BLaER1 treated with 17β-estradiol and CSF1 and Interleukin-3, amounts not matched to agents 10 nM and 100 nM (cell line): ENCODE results near the gene KIAA2012.

ENCODE experiments used
- H3K27ac ChIP-seq, 11 experiments: shearing (Covaris generic); formaldehyde crosslinking; 2 replicates each; pipeline ENCODE4 v1.8.1; 2022
- H3K27me3 ChIP-seq, 11 experiments: shearing (Covaris generic); formaldehyde crosslinking; 2 replicates each; pipeline ENCODE4 v1.8.1; 2022
- H3K36me3 ChIP-seq, 11 experiments: shearing (Covaris generic); formaldehyde crosslinking; 2 replicates each; pipeline ENCODE4 v1.8.1; 2022
- H3K4me1 ChIP-seq, 10 experiments: shearing (Covaris generic); formaldehyde crosslinking; 2 replicates each; pipeline ENCODE4 v1.8.1; 2022
- H3K4me2 ChIP-seq, 11 experiments: shearing (Covaris generic); formaldehyde crosslinking; 2 replicates each; pipeline ENCODE4 v1.8.1; 2022
- H3K4me3 ChIP-seq, 10 experiments: shearing (Covaris generic); formaldehyde crosslinking; 2 replicates each; pipeline ENCODE4 v1.8.1; 2022
- H3K9ac ChIP-seq, 11 experiments: shearing (Covaris generic); formaldehyde crosslinking; 2 replicates each; pipeline ENCODE4 v1.8.1; 2022
- H3K9me3 ChIP-seq, 11 experiments: shearing (Covaris generic); formaldehyde crosslinking; replicated peaks in 1 of 11; 2 replicates each; pipeline ENCODE4 v1.8.1; 2022
- H4K20me1 ChIP-seq, 11 experiments: shearing (Covaris generic); formaldehyde crosslinking; 2 replicates each; pipeline ENCODE4 v1.8.1; 2022
- Cebpa-rat ChIP-seq, 11 experiments: shearing (Covaris generic); IDR thresholded peaks; 2 replicates each; pipeline ENCODE4 v1.8.1; 2022

Gene KIAA2012

DNA sequence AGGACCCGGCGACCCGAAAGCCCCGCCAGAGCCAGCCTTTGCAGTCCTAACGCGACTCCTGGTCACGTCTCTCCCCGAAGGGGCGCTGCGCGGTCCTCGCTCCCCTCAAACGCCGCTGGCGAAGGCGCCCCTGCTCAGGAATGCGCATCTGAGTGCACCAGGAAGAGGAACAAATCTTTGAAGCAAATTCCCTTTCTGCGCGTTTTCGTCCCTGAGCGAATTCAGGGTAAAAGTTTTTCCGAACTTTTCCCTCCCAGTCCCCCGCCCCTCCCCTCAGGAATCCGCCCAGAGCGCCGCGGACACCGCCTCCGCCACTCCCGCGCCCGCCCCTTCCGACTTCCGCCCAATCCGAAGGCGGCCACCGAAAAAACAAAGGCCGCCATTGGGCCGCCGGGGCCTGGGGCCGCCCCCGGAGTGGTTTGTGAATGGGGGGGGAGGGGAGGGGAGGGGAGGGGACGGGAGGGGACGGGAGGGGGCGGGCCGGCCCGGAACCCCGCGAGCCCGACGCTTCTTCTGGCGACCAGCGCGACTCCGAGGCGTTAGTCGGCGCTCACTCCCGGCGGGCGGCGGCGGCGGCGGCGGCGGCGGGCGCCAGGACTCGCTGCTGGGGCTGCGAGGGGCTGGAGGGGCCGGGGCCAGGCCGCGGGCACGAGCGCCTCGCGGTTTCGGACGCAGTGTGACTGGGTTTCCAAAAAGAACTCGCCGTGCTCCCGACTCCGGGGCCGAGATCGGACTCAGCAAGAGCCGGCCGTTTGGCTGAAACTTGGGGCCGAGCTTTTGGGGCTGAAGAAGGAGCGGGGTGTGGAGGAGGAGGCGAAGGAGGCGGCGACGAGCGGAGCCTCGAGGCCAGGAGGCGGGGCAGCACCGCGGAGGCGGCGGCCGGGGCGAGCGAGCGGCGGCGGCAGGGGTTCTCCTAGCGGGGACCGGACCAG is 39.5 kb upstream of the KIAA2012 start, which contains the start of gene FZD7:
FZD7 (plus strand) TSS at position 539 of the 932 bp plus-strand sequence. CDS start 793 bp downstream, outside the sequence.
- Histone ChIP-seq H3K9ac (peak within 1 kb of the TSS; percentile 72 to 85 (median 84)), H3K4me3 (peak within 1 kb of the TSS; percentile 73 to 94 (median 79)), H3K9me3 (no peaks in the 10 kb centered on the region), H3K27me3 (peaks cover 35 to 69% (median 62%) of the 10 kb centered on the region in 11 experiments), H4K20me1 (peaks cover 10 to 28% (median 18%) of the 10 kb centered on the region in 11 experiments; a peak in 17 of 22 replicates), H3K27ac (peak within 1 kb of the TSS; percentile 58 to 84 (median 68)), H3K4me2 (peak within 1 kb of the TSS; percentile 94 to 100 (median 99)), H3K4me1 (peaks cover 11 to 37% (median 22%) of the 10 kb centered on the region in 10 experiments), H3K36me3 (no peaks in the 10 kb centered on the region)
- no peak for TF ChIP-seq Cebpa-rat (IDR thresholded peaks at IDR 0.05)

DNA sequence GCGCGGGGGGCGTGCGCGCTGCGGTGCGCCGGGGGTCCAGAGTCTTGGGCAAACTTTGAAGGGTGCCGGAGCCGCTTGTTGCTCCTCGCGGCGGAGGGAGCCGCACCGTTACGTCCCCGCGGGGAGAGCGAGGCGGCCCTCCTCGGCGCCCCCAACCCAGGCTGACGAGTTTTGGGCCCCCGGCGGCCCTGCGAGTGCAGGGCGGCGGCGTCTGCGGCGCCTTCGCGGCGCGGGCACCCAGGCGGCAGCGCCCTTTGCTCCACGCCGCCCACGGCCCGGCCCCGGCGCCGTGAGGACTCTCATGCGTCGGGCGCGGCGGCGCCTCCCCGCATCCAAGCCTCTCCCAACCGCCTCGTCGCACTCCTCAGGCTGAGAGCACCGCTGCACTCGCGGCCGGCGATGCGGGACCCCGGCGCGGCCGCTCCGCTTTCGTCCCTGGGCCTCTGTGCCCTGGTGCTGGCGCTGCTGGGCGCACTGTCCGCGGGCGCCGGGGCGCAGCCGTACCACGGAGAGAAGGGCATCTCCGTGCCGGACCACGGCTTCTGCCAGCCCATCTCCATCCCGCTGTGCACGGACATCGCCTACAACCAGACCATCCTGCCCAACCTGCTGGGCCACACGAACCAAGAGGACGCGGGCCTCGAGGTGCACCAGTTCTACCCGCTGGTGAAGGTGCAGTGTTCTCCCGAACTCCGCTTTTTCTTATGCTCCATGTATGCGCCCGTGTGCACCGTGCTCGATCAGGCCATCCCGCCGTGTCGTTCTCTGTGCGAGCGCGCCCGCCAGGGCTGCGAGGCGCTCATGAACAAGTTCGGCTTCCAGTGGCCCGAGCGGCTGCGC is 38.6 kb upstream of the KIAA2012 start:
- peak overlapping the region; percentile 58 to 84 (median 68) for H3K27ac ChIP-seq
- peak overlapping the region; percentile 94 to 100 (median 99) for H3K4me2 ChIP-seq
- H3K27me3 ChIP-seq: peaks cover 35 to 69% (median 62%) of the 10 kb centered on the region in 11 experiments
- no peak for TF ChIP-seq Cebpa-rat (IDR thresholded peaks at IDR 0.05)
- H4K20me1 ChIP-seq: peaks cover 10 to 28% (median 18%) of the 10 kb centered on the region in 11 experiments; a peak in 17 of 22 replicates
- H3K4me3 ChIP-seq: peak overlapping the region; percentile 73 to 94 (median 78)
- H3K4me1 ChIP-seq: peaks cover 11 to 42% (median 26%) of the 10 kb centered on the region in 10 experiments
- peak overlapping the region; percentile 72 to 85 (median 84) for H3K9ac ChIP-seq
- H3K36me3 ChIP-seq: no peaks in the 10 kb centered on the region
- no peaks in the 10 kb centered on the region for H3K9me3 ChIP-seq

DNA sequence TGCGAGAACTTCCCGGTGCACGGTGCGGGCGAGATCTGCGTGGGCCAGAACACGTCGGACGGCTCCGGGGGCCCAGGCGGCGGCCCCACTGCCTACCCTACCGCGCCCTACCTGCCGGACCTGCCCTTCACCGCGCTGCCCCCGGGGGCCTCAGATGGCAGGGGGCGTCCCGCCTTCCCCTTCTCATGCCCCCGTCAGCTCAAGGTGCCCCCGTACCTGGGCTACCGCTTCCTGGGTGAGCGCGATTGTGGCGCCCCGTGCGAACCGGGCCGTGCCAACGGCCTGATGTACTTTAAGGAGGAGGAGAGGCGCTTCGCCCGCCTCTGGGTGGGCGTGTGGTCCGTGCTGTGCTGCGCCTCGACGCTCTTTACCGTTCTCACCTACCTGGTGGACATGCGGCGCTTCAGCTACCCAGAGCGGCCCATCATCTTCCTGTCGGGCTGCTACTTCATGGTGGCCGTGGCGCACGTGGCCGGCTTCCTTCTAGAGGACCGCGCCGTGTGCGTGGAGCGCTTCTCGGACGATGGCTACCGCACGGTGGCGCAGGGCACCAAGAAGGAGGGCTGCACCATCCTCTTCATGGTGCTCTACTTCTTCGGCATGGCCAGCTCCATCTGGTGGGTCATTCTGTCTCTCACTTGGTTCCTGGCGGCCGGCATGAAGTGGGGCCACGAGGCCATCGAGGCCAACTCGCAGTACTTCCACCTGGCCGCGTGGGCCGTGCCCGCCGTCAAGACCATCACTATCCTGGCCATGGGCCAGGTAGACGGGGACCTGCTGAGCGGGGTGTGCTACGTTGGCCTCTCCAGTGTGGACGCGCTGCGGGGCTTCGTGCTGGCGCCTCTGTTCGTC is 37.7 kb upstream of the KIAA2012 start:
- H3K27ac ChIP-seq: no peak overlapping the region
- peaks cover 35 to 69% (median 62%) of the 10 kb centered on the region in 11 experiments for H3K27me3 ChIP-seq
- peaks cover 11 to 42% (median 26%) of the 10 kb centered on the region in 10 experiments for H3K4me1 ChIP-seq
- H3K36me3 ChIP-seq: no peaks in the 10 kb centered on the region
- peak overlapping the region; percentile 73 to 94 (median 78) for H3K4me3 ChIP-seq
- H3K4me2 ChIP-seq: peak overlapping the region; percentile 94 to 100 (median 99)
- peaks cover 10 to 28% (median 18%) of the 10 kb centered on the region in 11 experiments; a peak in 17 of 22 replicates for H4K20me1 ChIP-seq
- no peak for TF ChIP-seq Cebpa-rat (IDR thresholded peaks at IDR 0.05)
- peak overlapping the region; percentile 72 to 85 (median 84); a peak in 13 of 22 replicates for H3K9ac ChIP-seq
- H3K9me3 ChIP-seq: no peaks in the 10 kb centered on the region

DNA sequence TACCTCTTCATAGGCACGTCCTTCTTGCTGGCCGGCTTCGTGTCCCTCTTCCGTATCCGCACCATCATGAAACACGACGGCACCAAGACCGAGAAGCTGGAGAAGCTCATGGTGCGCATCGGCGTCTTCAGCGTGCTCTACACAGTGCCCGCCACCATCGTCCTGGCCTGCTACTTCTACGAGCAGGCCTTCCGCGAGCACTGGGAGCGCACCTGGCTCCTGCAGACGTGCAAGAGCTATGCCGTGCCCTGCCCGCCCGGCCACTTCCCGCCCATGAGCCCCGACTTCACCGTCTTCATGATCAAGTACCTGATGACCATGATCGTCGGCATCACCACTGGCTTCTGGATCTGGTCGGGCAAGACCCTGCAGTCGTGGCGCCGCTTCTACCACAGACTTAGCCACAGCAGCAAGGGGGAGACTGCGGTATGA is 37.1 kb upstream of the KIAA2012 start:
- H3K27me3 ChIP-seq: peaks cover 35 to 66% (median 61%) of the 10 kb centered on the region in 11 experiments
- H3K9me3 ChIP-seq: no peaks in the 10 kb centered on the region
- H3K4me2 ChIP-seq: peak overlapping the region in 5 of 11 experiments; percentile 94 to 100 (median 99); a peak in 10 of 22 replicates
- H3K4me1 ChIP-seq: peaks cover 11 to 42% (median 28%) of the 10 kb centered on the region in 10 experiments
- H3K36me3 ChIP-seq: no peaks in the 10 kb centered on the region
- H3K27ac ChIP-seq: no peak overlapping the region
- H4K20me1 ChIP-seq: peaks cover 10 to 28% (median 18%) of the 10 kb centered on the region in 11 experiments; a peak in 17 of 22 replicates
- no peak for TF ChIP-seq Cebpa-rat (IDR thresholded peaks at IDR 0.05)
- no peak overlapping the region for H3K4me3 ChIP-seq
- no peak overlapping the region for H3K9ac ChIP-seq

DNA sequence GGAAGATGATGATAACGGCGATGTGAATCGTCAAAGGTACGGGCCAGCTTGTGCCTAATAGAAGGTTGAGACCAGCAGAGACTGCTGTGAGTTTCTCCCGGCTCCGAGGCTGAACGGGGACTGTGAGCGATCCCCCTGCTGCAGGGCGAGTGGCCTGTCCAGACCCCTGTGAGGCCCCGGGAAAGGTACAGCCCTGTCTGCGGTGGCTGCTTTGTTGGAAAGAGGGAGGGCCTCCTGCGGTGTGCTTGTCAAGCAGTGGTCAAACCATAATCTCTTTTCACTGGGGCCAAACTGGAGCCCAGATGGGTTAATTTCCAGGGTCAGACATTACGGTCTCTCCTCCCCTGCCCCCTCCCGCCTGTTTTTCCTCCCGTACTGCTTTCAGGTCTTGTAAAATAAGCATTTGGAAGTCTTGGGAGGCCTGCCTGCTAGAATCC is 36.4 kb upstream of the KIAA2012 start:
- Histone ChIP-seq H3K4me3 (peak overlapping the region in 1 of 10 experiments; percentile 4; a peak in 1 of 20 replicates), H3K9ac (no peak overlapping the region)

DNA sequence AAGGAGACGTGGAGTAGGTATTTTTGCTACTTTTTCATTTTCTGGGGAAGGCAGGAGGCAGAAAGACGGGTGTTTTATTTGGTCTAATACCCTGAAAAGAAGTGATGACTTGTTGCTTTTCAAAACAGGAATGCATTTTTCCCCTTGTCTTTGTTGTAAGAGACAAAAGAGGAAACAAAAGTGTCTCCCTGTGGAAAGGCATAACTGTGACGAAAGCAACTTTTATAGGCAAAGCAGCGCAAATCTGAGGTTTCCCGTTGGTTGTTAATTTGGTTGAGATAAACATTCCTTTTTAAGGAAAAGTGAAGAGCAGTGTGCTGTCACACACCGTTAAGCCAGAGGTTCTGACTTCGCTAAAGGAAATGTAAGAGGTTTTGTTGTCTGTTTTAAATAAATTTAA is 36.0 kb upstream of the KIAA2012 start:
- no peak for TF ChIP-seq Cebpa-rat (IDR thresholded peaks at IDR 0.05)
- H3K27ac ChIP-seq: no peak overlapping the region
- H3K9ac ChIP-seq: no peak overlapping the region
- H3K9me3 ChIP-seq: no peaks in the 10 kb centered on the region
- no peaks in the 10 kb centered on the region for H3K36me3 ChIP-seq
- H3K27me3 ChIP-seq: peaks cover 27 to 54% (median 50%) of the 10 kb centered on the region in 11 experiments
- H3K4me1 ChIP-seq: peaks cover 11 to 40% (median 28%) of the 10 kb centered on the region in 10 experiments
- peak overlapping the region in 7 of 11 experiments; percentile 4 to 96 (median 30); a peak in 11 of 22 replicates for H3K4me2 ChIP-seq
- peaks cover 10 to 28% (median 18%) of the 10 kb centered on the region in 11 experiments; a peak in 17 of 22 replicates for H4K20me1 ChIP-seq
- peak overlapping the region in 1 of 10 experiments; percentile 4; a peak in 1 of 20 replicates for H3K4me3 ChIP-seq

More for the DNA sequence above, 36.4 kb upstream of the KIAA2012 start:
- Histone ChIP-seq H4K20me1 (peaks cover 10 to 28% (median 18%) of the 10 kb centered on the region in 11 experiments; a peak in 17 of 22 replicates), H3K9me3 (no peaks in the 10 kb centered on the region), H3K27ac (no peak overlapping the region), H3K36me3 (no peaks in the 10 kb centered on the region), H3K4me2 (peak overlapping the region in 6 of 11 experiments; percentile 4 to 96 (median 46); a peak in 10 of 22 replicates), H3K4me1 (peaks cover 11 to 42% (median 28%) of the 10 kb centered on the region in 10 experiments), H3K27me3 (peaks cover 32 to 59% (median 54%) of the 10 kb centered on the region in 11 experiments)
- TF ChIP-seq Cebpa-rat (IDR thresholded peaks at IDR 0.05): no peak

DNA sequence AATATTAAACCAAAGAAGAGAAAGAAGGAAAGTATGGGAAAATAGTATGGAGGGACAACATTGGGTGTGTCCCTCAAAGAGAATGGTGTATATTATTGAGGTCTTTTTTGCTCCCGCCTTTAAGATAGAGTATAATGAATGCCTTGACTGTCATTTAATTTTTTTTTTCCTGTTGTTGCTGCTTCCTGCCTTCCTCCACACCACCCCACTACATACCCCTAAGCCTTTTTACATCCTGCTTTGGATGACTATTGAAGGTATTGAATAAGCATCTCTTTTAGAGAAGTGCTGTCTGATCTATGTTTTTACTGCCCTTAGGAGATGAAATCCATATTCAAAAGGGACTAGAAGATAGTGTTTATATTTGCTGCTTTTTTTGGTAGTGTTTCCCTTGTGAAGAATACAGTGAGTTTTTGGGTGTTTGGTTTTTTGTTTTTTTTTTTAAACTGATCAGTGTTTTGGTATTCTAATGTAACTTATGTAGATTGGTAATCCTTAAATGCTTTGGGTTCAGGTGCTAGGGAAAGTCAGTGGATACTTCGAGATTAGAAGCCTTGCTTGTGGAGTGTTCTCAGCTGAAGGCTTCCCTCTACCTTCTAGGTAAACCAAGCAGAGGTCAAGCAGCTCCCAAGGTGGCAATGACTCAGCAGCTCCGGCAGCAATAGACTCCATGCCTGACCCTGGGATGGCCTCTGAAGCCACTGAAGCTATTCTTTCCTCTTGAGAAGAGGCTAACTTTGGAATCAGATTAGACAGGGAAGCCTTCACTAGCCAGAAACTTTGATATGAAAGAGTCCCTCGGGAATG is 34.4 kb upstream of the KIAA2012 start:
- Histone ChIP-seq H3K9ac (no peak overlapping the region), H3K4me1 (peaks cover 11 to 43% (median 21%) of the 10 kb centered on the region in 10 experiments), H3K27me3 (peaks cover 17 to 43% (median 37%) of the 10 kb centered on the region in 11 experiments), H3K9me3 (no peaks in the 10 kb centered on the region), H4K20me1 (peaks cover 10 to 28% (median 18%) of the 10 kb centered on the region in 11 experiments; a peak in 17 of 22 replicates), H3K36me3 (no peaks in the 10 kb centered on the region), H3K4me2 (peak overlapping the region in 3 of 11 experiments; percentile 7 to 29 (median 13); a peak in 2 of 22 replicates), H3K27ac (no peak overlapping the region), H3K4me3 (no peak overlapping the region)
- TF ChIP-seq Cebpa-rat (IDR thresholded peaks at IDR 0.05): no peak
